Fibroblast of lung (primary cell): ENCODE measurements around the gene EML4. TPM values are rescaled to one million over a fixed set of nuclear protein-coding genes. Genes with fewer than 3 reads are reported as not detected.

Experiments
- DNase-seq, 2 donors: peaks; one replicate each; pipeline versions ENCODE4 v3.0.0 to v3.0.0-alpha.2; 2010; ENCODE audit warnings: low read depth in 2 of 2
- H2AFZ ChIP-seq: 2 replicates; pipeline ENCODE4 v1.5.1; 2012; ENCODE audit warnings: low read length, control low read depth, inconsistent platforms
- H3K27ac ChIP-seq: 2 replicates; pipeline ENCODE4 v1.5.1; 2011; ENCODE audit warnings: low read length, control low read depth; ENCODE audit not compliant: insufficient read depth
- H3K27me3 ChIP-seq: 2 replicates; pipeline ENCODE4 v1.5.1; 2011; ENCODE audit warnings: mild to moderate bottlenecking, low read length; ENCODE audit not compliant: control insufficient read depth, insufficient read depth
- H3K36me3 ChIP-seq: 2 replicates; pipeline ENCODE4 v1.5.1; 2011; ENCODE audit warnings: low read length; ENCODE audit not compliant: control insufficient read depth, insufficient read depth
- H3K4me1 ChIP-seq: 2 replicates; pipeline ENCODE4 v1.5.1; 2011; ENCODE audit warnings: low read length; ENCODE audit not compliant: control insufficient read depth, insufficient read depth; ENCODE audit errors: extremely low read depth
- H3K4me2 ChIP-seq: 2 replicates; pipeline ENCODE4 v1.5.1; 2011; ENCODE audit warnings: low read length, control low read depth; ENCODE audit not compliant: insufficient read depth; ENCODE audit errors: extremely low read depth
- H3K4me3 ChIP-seq, 4 experiments: fragments of 200-600 bp in 1 of 4; sonication (generic) in 1 of 4; replicated peaks in 1 of 4; 2 replicates each; pipeline ENCODE4 v1.5.1; 2011 to 2016; ENCODE audit warnings: low read length in 4 of 4, low read depth in 3 of 4, mild to moderate bottlenecking in 3 of 4, control low read depth in 2 of 4, inconsistent platforms in 1 of 4, mixed read lengths in 1 of 4; ENCODE audit not compliant: insufficient read depth in 1 of 4; ENCODE audit errors: control extremely low read depth in 1 of 4
- H3K79me2 ChIP-seq: 2 replicates; pipeline ENCODE4 v1.5.1; 2012; ENCODE audit warnings: mild to moderate bottlenecking, low read length, inconsistent platforms; ENCODE audit not compliant: control insufficient read depth, insufficient read depth
- H3K9ac ChIP-seq: 2 replicates; pipeline ENCODE4 v1.5.1; 2011; ENCODE audit warnings: mild to moderate bottlenecking, low read length, control low read depth; ENCODE audit not compliant: insufficient read depth
- H3K9me3 ChIP-seq: 2 replicates; pipeline ENCODE4 v1.5.1; 2012; ENCODE audit warnings: low read depth, low read length; ENCODE audit not compliant: control insufficient read depth, insufficient read depth
- H4K20me1 ChIP-seq: 2 replicates; pipeline ENCODE4 v1.5.1; 2011; ENCODE audit warnings: low read length; ENCODE audit not compliant: control insufficient read depth, insufficient read depth; ENCODE audit errors: extremely low read depth
- EZH2 ChIP-seq: IDR thresholded peaks from 2 replicates; pipeline ENCODE4 v1.5.1; 2012; ENCODE audit warnings: low read length, control low read depth, mild to moderate bottlenecking; ENCODE audit errors: missing control alignments
- polyA plus RNA-seq, 2 donors: library from polyadenylated mRNA; depleted of rRNA in 1 of 2; stranded (reverse) in 1 of 2; unstranded in 1 of 2; fragments of >200 nt; gene quantifications; 2 replicates each; pipeline ENCODE4 v1.2.1, GENCODE V29; 2011 to 2012; ENCODE audit warnings: missing spikeins in 1 of 2
- total RNA-seq: library from RNA; depleted of rRNA; stranded (reverse); fragments of >200 nt; gene quantifications from 2 replicates; pipeline ENCODE4 v1.2.1, GENCODE V29; 2014
- TF ChIP-seq, protein P1 (sequence below), 2 donors: IDR thresholded peaks in 1 of 2; conservative IDR thresholded peaks in 1 of 2; 1 replicate in 1 of 2; 2 replicates in 1 of 2; pipeline ENCODE4 v1.5.1; 2011 to 2012; ENCODE audit warnings: low read length in 2 of 2, control low read depth in 1 of 2, inconsistent platforms in 1 of 2, low read depth in 1 of 2, mild to moderate bottlenecking in 1 of 2

The EML4 gene
- total and polyA plus RNA-seq, 2 donors (not counting 1 experiment from before 2014, with no cell fraction given) = 49.5 to 62.7 TPM

DNA sequence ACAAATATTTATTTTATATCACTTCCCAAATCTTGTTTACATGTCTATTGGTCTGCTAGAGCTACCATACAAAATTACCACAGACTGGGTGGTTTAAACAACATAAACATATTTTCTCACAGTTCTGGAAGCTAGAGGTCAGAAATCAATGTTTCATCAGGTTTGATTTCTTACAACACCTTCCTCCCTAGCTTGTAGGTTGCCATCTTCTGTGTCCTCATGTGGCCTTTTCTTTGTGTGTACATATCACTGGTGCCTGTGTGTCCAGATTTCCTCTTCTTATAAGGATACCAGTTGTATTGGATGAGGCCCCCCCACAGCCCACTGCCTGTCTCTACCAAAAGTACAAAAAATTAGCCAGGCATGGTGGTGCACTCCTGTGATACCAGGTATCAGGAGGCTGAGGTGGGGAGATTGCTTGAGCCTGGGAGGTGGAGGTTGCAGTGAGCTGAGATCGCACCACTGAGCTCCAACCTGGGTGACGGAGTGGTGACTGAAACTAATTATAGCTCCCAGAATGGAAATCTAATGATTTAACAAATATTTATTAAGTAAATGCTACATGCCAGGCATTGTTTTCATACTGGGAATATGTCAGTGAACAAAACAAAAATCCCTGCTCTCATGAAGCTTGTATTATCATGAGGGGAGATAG lies 13.6 kb downstream of the EML4 start:
- no peak overlapping the region for H3K27ac ChIP-seq
- TF ChIP-seq, protein P1, sequence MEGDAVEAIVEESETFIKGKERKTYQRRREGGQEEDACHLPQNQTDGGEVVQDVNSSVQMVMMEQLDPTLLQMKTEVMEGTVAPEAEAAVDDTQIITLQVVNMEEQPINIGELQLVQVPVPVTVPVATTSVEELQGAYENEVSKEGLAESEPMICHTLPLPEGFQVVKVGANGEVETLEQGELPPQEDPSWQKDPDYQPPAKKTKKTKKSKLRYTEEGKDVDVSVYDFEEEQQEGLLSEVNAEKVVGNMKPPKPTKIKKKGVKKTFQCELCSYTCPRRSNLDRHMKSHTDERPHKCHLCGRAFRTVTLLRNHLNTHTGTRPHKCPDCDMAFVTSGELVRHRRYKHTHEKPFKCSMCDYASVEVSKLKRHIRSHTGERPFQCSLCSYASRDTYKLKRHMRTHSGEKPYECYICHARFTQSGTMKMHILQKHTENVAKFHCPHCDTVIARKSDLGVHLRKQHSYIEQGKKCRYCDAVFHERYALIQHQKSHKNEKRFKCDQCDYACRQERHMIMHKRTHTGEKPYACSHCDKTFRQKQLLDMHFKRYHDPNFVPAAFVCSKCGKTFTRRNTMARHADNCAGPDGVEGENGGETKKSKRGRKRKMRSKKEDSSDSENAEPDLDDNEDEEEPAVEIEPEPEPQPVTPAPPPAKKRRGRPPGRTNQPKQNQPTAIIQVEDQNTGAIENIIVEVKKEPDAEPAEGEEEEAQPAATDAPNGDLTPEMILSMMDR (conservative IDR thresholded peaks at IDR 0.05 in 1 of 2, IDR thresholded peaks at IDR 0.05 in 1 of 2; ENCODE audit: low read depth in 1 of 2, low read length in 2 of 2) = no peak
- no peak for TF ChIP-seq EZH2
- DNase-seq = no peak

DNA sequence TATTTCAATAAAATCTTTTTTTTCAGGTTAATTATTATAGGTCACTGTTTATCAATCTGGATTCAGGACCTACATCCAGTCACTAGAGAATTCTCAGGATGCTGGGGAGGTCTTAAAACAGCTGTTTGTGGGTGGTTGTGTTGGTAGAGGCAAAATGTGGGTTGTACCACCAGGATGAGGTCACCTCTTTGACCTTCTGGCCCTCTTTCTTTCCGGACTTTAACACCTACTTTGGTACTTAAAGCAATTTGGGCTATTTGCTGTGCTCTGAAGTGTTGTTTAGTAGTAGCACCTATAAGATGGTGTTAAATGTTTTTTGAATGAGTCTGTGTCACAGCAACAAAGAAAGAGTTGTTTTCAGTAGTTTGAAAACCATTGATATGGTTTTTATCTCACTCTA lies 14.6 kb downstream of the EML4 start:
- TF ChIP-seq, protein P1 (conservative IDR thresholded peaks at IDR 0.05 in 1 of 2, IDR thresholded peaks at IDR 0.05 in 1 of 2; ENCODE audit: low read depth in 1 of 2, low read length in 2 of 2) = no peak
- no peak for TF ChIP-seq EZH2
- Histone ChIP-seq H3K79me2 (peaks cover 72% of the 10 kb centered on the region), H3K4me1 (peaks cover 4% of the 10 kb centered on the region), H3K27me3 (no peaks in the 10 kb centered on the region), H4K20me1 (no peaks in the 10 kb centered on the region), H2AFZ (no peak overlapping the region), H3K4me2 (no peak overlapping the region), H3K9ac (no peak overlapping the region), H3K9me3 (no peaks in the 10 kb centered on the region), H3K4me3 (no peak overlapping the region), H3K27ac (no peak overlapping the region), H3K36me3 (no peaks in the 10 kb centered on the region)
- DNase-seq = peak in 1 of 2 donors; percentile 6

More for the DNA sequence above, 13.6 kb downstream of the EML4 start:
- no peaks in the 10 kb centered on the region for H3K27me3 ChIP-seq
- no peak overlapping the region for H2AFZ ChIP-seq
- H3K4me1 ChIP-seq = peaks cover 4% of the 10 kb centered on the region
- H3K79me2 ChIP-seq = peaks cover 72% of the 10 kb centered on the region
- H3K9me3 ChIP-seq = no peaks in the 10 kb centered on the region
- H3K9ac ChIP-seq = no peak overlapping the region
- H3K4me2 ChIP-seq = no peak overlapping the region
- no peaks in the 10 kb centered on the region for H3K36me3 ChIP-seq
- H3K4me3 ChIP-seq = no peak overlapping the region
- no peaks in the 10 kb centered on the region for H4K20me1 ChIP-seq

DNA sequence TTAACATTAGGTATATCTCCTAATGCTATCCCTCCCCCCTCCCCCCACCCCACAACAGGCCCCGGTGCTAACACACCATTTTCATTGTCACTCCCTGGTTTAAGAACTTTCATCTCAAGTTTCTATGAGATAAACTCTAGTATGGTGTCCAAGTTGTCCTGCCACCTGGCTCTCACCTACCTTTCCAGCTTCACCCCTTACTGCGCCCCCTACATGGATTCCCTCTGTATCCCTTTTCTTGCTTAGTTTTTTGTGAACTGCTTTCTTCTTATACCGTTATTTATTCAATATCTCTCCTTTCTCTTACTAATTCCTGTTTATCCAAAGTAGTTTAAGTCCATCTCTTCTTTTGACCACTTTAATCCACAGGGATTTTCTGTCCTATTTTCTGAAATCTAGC lies 15.2 kb downstream of the EML4 start:
- no peak overlapping the region for H3K27ac ChIP-seq

More for the DNA sequence above, 15.2 kb downstream of the EML4 start:
- no peak overlapping the region for H3K9ac ChIP-seq
- H2AFZ ChIP-seq = no peak overlapping the region
- peaks cover 73% of the 10 kb centered on the region for H3K79me2 ChIP-seq
- H3K4me3 ChIP-seq = no peak overlapping the region
- no peaks in the 10 kb centered on the region for H3K9me3 ChIP-seq
- H3K27me3 ChIP-seq = no peaks in the 10 kb centered on the region
- no peak for DNase-seq
- TF ChIP-seq, protein P1 (conservative IDR thresholded peaks at IDR 0.05 in 1 of 2, IDR thresholded peaks at IDR 0.05 in 1 of 2; ENCODE audit: low read depth in 1 of 2, low read length in 2 of 2) = no peak
- no peak for TF ChIP-seq EZH2
- no peaks in the 10 kb centered on the region for H3K36me3 ChIP-seq
- H3K4me2 ChIP-seq = no peak overlapping the region
- H4K20me1 ChIP-seq = no peaks in the 10 kb centered on the region
- H3K4me1 ChIP-seq = peaks cover 4% of the 10 kb centered on the region
